ENCODE results near the gene SMG9.
A peak's percentile ranks its signal among the peaks of the same experiment; 100 is the strongest.
"Not testable (repeated sequence)": the region's sequence is repeated elsewhere in the genome, so short reads cannot be mapped to it uniquely, and the experiment has no call there.

SMG9 gene

DNA sequence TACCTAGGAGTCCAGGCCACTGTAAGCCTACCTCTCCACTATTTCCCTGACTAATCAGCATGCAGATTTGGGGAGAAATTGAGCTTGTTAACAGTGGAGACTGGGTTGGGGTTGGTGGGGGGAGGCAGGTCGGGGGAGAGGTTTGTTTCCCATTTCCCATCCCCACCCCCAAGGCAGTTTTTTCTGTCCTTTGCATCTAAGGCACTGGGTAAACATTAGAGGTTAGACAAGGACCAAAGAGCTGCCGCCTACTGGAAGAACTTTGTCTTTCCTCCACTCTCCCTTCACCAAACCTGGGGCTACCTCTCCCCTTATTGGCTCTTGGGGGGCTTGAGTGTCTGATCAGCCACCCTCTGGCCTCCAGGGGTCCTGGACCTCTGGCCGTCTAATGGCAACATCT is 25.1 kb upstream of the SMG9 start:
- DNase-seq: no peak

DNA sequence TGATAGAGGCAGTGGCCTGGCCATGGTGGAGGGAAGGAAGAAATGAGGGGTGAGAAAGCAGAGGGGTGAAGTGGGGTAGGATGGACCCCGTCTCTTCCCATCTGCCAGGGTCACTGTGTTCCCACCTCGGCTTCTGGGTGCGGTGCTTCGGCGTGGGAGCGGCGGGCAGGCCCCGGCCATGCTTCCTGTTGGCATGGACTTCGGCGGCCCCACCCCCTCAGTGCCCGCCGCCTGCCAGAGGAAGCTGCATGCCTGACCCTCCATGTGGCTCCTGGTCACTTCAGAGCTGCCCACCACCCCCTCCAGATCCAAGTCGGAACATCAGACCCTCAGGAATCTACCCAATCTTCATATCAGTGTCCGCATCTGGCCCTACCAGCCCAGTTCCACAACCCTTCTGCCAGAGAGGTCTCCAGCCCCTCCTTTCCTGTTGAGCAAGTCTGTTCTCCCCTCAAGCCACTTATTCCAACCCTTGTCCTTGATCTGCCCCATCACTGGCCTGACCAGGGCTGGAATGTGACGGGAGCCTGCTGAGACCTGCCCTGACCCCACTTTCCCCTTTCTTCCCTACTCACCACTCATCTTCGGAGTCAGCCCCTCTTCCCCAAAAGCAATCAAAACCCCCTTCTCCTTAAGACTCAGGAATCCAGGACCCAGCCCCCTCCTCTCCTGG is 24.5 kb upstream of the SMG9 start:
- DNase-seq: no peak

- no peak for DNase-seq
Observed at GRCh38 chr19:43778651-43779050, 23.9 kb upstream of the SMG9 start.

DNA sequence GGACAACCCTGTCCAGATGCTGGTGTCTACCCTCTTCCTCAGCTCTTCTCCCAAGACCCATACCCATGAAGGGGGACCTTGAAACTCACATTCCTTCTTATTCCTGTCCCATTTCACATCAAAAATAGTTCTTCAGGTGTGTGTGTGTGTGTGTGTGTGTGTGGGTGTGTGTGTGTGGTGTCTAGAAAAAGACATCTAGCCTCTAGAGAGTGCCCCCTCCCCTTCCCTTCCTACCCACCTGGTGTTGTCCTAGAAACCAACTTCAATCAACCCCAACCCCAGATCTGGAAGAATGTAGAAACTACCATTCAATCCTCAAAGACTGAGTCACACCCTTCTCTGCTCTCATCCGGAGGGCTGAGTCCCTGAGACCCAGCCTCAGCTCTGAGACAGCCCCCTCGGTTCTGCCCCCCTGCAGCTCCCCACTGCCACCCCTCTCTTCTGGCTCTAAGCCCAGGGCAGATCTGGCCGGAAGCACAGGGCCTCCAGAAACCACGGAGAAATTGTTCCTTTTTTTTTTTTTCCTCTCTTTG is 22.5 kb upstream of the SMG9 start:
- DNase-seq: peak; percentile 67

DNA sequence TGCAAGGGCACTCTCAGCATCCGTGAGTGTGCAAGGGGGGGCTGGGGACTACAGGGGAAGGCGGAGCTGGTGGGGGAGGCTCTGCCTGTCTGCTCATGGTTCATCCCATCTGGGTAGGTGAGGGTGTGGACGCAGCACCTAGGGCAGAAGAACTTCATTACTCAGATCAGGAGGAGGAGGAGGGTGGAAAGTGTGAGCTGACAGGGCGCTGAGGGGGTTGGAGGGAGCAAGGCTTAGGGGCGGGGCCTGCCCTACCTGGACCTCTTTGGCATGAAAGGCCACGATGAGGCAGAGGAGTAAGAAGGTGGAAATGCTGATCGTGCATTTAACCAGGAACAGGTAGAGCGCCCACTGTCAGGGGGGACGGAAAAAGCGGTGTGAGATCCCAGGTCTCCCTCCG is 21.5 kb upstream of the SMG9 start:
- no peak for DNase-seq

DNA sequence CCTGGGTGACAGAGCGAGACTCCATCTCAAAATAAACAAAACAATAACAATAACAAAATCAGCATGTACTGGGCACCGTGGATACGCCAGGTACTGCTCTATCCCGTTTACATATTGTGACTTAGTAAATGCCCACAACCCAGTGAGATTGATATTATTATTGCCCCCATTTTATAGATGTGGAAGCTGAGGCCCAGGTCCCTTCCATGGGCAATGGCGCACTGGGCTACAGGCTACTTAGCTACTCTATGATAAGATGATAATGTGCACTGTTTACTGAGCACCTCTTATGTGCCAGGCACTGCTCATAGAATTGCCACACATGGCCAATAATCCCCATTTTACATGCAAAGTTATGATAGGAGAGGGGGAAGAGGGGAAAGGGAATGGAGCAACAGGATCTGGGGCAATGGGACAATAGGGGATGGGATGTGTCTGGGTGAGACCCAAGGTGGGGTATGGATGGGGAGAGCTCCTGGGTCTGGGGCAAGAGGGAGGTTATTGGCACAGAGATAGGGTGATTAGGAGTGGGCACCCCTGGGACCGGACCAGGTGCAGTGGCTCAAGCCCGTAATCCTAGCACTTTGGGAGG is 20.6 kb upstream of the SMG9 start:
- no peak for DNase-seq

GRCh38 chr19:43774940-43775258 is 20.1 kb upstream of the SMG9 start:
- DNase-seq: not testable (repeated sequence)

GRCh38 chr19:43774103-43774939 is 19.6 kb upstream of the SMG9 start:
- DNase-seq: peak; percentile 69

DNA sequence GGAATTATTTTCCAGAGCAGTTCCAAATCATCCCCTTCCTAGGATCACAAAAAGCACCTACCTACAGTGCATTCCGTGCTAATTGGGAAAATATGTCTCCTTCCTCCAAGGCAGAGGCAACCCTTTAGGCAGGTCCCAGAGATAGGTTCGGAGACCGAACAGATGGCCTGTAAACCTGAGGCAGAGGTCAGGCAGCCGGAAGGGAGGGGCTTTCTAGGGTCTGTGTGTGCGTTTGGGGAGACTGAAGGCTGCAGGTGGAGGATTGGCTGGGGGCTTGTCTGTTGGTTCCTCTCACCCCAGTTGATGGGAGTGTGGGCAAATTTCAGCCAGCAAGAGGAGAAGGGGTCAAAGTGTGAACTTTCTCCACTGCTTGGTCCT is 19.0 kb upstream of the SMG9 start:
- DNase-seq: no peak

DNA sequence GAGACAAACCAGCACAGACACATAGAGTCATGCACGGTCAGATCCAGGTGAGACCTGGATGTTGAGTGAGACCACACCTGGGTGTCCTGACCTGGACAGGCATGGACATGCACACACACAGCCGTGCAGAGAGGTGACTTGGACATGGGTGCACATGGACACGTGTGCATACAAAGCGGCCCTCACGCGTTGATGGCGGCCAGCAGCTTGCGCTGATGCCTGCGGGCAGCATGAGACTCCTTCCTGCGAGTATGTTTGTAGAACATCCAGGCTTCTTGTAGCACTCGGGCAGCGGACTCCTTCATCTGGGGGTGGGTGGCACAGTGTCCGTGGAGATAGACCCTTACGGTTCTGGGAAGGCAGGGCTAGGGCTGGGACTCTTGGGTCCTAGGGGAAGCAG is 14.5 kb upstream of the SMG9 start:
- no peak for DNase-seq

DNA sequence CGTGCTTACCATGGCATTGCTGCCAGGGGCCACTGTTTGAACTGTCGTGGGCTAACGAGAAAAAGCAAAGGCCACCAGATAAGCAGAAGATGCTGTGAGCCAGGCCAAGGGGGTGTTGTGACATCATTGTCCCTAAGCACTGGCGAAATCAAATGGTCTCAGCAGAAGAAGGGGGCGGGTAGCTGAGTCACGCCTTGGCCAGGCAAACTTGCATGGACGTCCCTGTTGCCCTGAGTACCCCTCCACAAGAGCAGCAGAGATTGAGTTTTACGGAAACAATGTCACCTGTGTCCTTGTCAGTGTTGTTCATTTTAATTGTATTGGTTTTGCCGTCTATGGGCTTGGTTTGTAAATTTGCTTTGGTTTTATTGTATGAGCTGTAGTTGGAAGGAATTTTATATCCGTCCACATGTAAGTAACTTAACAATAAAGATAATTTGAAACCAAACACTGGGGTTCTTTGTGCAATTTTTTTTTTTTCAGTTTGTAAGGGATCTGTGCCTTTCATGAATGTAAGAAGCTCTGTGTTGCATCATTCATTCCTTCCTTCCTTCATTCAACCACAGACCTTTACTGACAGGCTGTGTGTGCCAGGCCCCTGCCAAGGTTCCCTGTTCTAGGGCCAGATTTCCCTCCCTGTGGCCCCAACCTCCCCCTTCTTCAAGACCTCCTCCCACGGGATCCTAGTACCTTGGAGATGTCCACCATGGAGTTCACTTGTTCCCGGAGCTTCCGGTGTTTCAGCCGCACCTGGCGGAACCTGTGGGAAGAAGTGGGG is 13.7 kb upstream of the SMG9 start:
- no peak for DNase-seq

DNA sequence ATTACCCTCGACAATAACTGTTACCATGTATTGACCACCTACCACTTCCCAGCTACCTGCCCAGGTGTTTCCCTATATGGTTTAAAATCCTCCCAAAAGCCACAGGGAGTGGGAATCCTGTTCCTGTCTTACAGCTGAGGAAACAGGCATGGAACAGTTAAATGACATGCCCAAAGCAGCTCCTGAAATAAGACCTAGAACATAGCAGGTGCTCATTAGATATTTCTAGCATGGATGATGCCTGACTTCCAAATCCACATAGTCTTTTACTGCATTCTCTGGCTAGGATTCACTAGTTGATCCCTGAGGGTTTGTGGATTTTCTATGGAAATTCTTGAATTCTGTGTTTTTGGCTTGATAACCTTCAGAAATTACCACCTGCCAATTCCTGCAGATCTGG is 13.1 kb upstream of the SMG9 start:
- no peak for DNase-seq

DNA sequence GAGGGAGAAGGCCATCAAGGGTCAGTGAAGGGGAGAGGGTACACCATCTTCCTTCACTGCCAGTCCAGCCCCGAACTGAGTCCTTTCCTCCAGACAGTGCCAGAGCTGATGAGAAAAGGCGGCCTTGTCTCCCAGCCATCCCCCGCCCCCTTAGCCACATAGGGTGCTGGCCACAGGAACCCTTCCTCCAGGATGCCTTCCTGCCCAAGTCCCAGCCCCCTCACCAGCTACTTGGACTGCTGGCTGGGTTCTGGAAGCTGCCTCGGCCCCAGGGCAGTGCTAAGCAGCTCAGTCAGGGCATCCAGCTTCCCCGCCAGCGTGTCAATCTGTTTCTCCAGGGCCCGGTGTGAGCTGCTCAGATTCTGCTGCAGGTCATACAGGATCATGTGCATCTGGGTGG is 12.6 kb upstream of the SMG9 start:
- DNase-seq: no peak

DNA sequence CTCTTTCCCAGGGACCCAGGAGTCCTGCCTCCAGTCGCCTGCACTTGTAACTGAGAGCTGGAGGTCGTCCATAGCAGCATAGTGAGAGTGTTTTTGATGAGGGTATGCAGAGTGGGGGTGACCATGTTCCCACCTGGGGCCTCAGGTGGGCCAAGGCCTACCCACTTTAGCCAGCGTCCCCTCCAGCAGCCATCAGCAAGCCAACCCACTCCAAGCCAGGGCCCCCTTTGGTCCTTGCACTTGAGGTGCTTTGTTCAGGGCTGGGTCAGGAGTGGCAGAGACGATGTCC is 11.9 kb upstream of the SMG9 start:
- no peak for DNase-seq

DNA sequence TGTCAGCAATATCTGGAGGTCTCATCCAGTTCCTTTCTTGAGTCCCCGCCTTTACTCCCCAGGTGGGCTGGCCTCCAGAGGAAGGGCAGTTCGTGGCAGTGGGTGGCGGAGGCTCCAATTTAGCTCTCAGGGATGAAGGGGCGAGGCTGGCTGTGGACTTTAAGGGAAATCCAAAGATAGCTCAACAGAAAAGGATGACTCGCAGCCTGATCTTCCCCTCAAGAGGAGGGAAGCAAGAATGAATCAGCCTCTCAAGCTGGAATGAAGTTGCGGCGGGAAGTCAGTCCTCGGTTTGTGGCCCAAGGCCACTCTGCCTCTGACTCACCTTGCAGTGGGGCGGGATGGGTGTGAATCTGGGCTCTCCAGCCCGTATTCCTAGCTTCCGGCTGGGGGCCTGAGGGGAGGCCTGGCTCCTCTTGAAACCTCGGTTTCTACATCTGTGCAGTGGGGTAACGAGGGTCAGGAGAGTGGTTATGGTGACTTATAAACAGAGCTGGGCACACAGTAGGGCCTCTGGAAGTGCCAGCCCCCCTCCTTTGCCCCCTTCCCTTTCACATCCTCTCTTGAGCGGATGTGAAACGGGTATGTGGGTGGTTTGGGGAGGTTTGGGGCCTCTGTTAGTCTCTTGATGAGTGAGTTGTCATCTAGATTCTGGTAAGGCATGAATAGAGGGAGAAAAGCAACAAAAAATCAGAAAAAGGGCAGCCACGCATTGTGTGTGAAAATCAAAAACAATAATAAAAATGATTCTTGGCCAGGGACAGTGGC is 10.5 kb upstream of the SMG9 start:
- peak; percentile 99 for DNase-seq

DNA sequence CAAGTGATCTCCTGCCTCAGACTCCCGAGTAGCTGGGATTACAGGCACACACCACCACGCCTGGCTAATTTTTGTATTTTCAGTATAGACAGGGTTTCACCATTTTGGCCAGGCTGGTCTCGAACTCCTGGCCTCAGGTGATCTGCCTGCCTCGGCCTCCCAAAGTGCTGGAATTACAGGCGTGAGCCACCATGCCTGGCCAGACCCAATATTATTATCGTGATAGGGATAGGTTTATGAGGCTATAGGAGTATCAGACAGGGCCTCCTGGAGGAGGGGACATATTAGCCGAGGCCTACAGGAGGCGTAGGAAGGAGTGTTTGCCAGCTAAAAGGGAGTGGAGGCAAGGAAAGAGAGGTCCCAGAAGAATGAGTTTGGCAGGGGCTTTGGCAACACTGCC is 9.9 kb upstream of the SMG9 start:
- DNase-seq: not testable (repeated sequence)

DNA sequence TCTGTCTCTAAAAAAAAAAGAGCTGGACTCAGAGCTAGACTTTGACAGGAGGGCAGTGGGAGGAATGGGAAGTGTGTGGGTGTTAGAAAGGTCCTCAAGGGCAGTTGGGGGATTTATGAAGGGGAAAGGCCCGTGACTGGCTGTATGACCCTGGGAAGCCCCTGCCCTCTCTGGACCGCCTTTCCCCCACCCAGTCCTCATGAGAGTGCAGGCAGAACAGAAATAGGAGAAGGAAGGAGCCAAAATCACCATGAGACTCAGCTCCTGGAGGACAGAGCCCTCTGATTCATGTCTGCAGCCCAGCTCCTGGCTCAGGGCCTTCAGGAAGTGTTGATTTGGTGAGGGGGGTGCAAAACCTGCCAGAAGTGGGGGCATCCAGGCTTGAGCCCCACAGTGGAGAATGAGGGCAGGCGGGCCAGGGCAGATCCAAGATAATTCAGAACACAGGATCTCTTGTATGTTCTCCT is 8.7 kb upstream of the SMG9 start:
- DNase-seq: peak; percentile 41

DNA sequence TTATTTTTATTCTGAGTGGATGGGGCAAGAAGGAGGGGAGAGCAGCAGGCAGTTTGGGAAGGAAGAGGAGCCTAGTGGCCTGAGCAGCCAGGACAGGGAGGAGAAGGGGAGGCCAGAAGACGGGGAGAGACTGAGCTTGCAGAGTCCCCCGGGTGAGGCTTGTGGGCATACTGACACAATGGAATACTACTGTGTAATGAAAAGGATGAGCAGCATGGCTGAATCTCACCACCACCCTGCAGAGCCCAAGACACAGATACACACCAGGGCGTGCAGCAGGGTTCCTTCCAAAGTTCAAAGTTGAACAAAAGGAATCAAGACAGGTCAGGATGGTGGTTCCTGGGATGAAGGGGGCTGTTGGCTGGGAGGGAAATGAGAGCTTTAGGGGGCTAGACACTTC is 8.1 kb upstream of the SMG9 start:
- DNase-seq: no peak

DNA sequence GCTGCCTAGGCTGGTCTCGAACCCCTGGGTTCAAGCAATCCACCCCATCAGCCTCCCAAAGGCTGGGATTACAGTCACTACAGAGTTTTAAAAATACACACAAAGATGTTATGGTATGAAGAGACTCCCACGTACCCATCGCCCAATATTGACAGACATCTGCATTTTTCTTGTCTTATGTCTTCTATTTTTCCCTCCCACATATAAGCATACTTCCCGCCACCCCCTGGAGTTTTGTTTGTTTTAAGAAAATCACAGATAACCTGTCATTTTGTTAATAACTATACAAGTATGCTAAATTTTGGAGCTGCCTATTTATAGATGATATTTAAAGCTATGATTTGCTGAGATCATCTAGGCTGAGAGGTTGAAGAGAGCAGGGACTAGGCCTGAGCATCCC is 6.2 kb upstream of the SMG9 start:
- no peak for DNase-seq

- peak; percentile 91 for DNase-seq
Observed at GRCh38 chr19:43759515-43759914, 4.8 kb upstream of the SMG9 start.

- DNase-seq: peak; percentile 75
Observed at GRCh38 chr19:43755256-43755801, 567 bp upstream of the SMG9 start.

GRCh38 chr19:43754253-43754502 is 584 bp downstream of the SMG9 start:
- no peak for DNase-seq
